Suprapubic skin (tissue), 4 donors: ENCODE results near the gene COX8A.

Source experiments
- EP300 ChIP-seq: sonication (generic); formaldehyde crosslinking; IDR thresholded peaks from one replicate; pipeline ENCODE4 v1.6.1; 2017; ENCODE audit warnings: antibody characterized with exemption
- POLR2A ChIP-seq, 2 donors: fragments of 450-650 bp; IDR thresholded peaks; one replicate each; pipeline ENCODE4 v1.6.1; 2017; ENCODE audit warnings: antibody characterized with exemption in 2 of 2, mild to moderate bottlenecking in 2 of 2, moderate library complexity in 2 of 2
- POLR2AphosphoS5 ChIP-seq, 3 donors: sonication (generic); formaldehyde crosslinking; IDR thresholded peaks; one replicate each; pipeline ENCODE4 v1.6.1; 2017; ENCODE audit warnings: antibody characterized with exemption in 3 of 3
- TF ChIP-seq, protein P1 (sequence below), 2 donors: fragments of 200-600 bp in 1 of 2; fragments of 450-650 bp in 1 of 2; sonication (generic) in 1 of 2; IDR thresholded peaks; one replicate each; pipeline ENCODE4 v1.5.1; 2016 to 2019; ENCODE audit warnings: antibody characterized with exemption in 2 of 2, mild to moderate bottlenecking in 1 of 2, moderate library complexity in 1 of 2

- TF ChIP-seq, protein P1, sequence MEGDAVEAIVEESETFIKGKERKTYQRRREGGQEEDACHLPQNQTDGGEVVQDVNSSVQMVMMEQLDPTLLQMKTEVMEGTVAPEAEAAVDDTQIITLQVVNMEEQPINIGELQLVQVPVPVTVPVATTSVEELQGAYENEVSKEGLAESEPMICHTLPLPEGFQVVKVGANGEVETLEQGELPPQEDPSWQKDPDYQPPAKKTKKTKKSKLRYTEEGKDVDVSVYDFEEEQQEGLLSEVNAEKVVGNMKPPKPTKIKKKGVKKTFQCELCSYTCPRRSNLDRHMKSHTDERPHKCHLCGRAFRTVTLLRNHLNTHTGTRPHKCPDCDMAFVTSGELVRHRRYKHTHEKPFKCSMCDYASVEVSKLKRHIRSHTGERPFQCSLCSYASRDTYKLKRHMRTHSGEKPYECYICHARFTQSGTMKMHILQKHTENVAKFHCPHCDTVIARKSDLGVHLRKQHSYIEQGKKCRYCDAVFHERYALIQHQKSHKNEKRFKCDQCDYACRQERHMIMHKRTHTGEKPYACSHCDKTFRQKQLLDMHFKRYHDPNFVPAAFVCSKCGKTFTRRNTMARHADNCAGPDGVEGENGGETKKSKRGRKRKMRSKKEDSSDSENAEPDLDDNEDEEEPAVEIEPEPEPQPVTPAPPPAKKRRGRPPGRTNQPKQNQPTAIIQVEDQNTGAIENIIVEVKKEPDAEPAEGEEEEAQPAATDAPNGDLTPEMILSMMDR (IDR thresholded peaks at IDR 0.05) = no peak
- TF ChIP-seq POLR2A (IDR thresholded peaks at IDR 0.05) (no peak), POLR2AphosphoS5 (IDR thresholded peaks at IDR 0.05) (no peak), EP300 (no peak)
Observed at GRCh38 chr11:64021757-64022093, 47.3 kb downstream of the COX8A start.
